ENCODE results near the gene SYTL1. TPM values are rescaled to one million over a fixed set of nuclear protein-coding genes. Genes with fewer than 3 reads are reported as not detected.

SYTL1 gene
- polyA plus RNA-seq, 1 of the 3 experiments (the other 2 are of a cell fraction), result 3.0 TPM

DNA sequence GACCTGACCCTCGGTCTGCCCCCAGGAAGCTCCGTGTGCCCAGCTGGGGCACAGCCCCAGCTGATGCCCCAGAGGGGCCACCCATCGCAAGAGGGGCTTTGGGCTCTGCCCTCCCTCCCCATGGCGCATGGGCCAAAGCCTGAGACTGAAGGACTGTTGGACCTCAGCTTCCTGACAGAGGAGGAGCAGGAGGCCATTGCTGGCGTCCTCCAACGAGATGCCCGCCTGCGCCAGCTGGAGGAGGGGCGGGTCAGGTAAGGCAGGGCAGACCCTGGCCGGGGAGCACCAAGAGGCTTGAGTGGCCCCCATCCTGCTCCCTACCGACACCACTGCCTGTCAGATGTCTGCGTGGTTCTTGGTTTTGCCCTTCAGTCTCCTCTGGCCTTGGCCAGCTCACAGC, 3.5 kb downstream of the SYTL1 start:
- TF ChIP-seq POLR2AphosphoS5 (IDR thresholded peaks at IDR 0.05; ENCODE audit: low read depth, low read length) (no peak), NRF1 (IDR thresholded peaks at IDR 0.05; ENCODE audit: low read depth, low read length) (no peak), GATA2 (CRISPR knock-in tag; IDR thresholded peaks at IDR 0.05) (no peak), FOSL2 (IDR thresholded peaks at IDR 0.05; ENCODE audit: borderline replicate concordance, low read depth) (no peak), RXRA (IDR thresholded peaks at IDR 0.05; ENCODE audit: borderline replicate concordance, low read depth) (no peak), RCOR1 (IDR thresholded peaks at IDR 0.05; ENCODE audit: low read length) (no peak), YY1 (IDR thresholded peaks at IDR 0.05; ENCODE audit: low read depth) (no peak), RAD21 (IDR thresholded peaks at IDR 0.05; ENCODE audit: low read length) (no peak), SMC3 (IDR thresholded peaks at IDR 0.05; ENCODE audit: low read depth, low read length) (no peak), CHD2 (IDR thresholded peaks at IDR 0.05; ENCODE audit: low read length, partially characterized antibody) (no peak), MEF2A (IDR thresholded peaks at IDR 0.05; ENCODE audit: borderline replicate concordance, low read depth) (no peak), NFIC (IDR thresholded peaks at IDR 0.05; ENCODE audit: borderline replicate concordance) (no peak), SIN3A (IDR thresholded peaks at IDR 0.05; ENCODE audit: borderline replicate concordance, low read depth, low read length) (no peak), EP300 (IDR thresholded peaks at IDR 0.05; ENCODE audit: borderline replicate concordance in 1 of 2, low read depth in 1 of 2, low read length in 1 of 2) (no peak), GABPA (IDR thresholded peaks at IDR 0.05; ENCODE audit: low read depth) (no peak), EZH2phosphoT487 (IDR thresholded peaks at IDR 0.05; ENCODE audit: borderline replicate concordance, low read depth) (no peak)
- TF ChIP-seq, protein P1, sequence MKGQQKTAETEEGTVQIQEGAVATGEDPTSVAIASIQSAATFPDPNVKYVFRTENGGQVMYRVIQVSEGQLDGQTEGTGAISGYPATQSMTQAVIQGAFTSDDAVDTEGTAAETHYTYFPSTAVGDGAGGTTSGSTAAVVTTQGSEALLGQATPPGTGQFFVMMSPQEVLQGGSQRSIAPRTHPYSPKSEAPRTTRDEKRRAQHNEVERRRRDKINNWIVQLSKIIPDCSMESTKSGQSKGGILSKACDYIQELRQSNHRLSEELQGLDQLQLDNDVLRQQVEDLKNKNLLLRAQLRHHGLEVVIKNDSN (IDR thresholded peaks at IDR 0.05; ENCODE audit: borderline replicate concordance, low read depth), result no peak
- TF ChIP-seq, protein P2, sequence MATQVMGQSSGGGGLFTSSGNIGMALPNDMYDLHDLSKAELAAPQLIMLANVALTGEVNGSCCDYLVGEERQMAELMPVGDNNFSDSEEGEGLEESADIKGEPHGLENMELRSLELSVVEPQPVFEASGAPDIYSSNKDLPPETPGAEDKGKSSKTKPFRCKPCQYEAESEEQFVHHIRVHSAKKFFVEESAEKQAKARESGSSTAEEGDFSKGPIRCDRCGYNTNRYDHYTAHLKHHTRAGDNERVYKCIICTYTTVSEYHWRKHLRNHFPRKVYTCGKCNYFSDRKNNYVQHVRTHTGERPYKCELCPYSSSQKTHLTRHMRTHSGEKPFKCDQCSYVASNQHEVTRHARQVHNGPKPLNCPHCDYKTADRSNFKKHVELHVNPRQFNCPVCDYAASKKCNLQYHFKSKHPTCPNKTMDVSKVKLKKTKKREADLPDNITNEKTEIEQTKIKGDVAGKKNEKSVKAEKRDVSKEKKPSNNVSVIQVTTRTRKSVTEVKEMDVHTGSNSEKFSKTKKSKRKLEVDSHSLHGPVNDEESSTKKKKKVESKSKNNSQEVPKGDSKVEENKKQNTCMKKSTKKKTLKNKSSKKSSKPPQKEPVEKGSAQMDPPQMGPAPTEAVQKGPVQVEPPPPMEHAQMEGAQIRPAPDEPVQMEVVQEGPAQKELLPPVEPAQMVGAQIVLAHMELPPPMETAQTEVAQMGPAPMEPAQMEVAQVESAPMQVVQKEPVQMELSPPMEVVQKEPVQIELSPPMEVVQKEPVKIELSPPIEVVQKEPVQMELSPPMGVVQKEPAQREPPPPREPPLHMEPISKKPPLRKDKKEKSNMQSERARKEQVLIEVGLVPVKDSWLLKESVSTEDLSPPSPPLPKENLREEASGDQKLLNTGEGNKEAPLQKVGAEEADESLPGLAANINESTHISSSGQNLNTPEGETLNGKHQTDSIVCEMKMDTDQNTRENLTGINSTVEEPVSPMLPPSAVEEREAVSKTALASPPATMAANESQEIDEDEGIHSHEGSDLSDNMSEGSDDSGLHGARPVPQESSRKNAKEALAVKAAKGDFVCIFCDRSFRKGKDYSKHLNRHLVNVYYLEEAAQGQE (IDR thresholded peaks at IDR 0.05; ENCODE audit: low read depth, low read length), result no peak
- TF ChIP-seq, protein P3, sequence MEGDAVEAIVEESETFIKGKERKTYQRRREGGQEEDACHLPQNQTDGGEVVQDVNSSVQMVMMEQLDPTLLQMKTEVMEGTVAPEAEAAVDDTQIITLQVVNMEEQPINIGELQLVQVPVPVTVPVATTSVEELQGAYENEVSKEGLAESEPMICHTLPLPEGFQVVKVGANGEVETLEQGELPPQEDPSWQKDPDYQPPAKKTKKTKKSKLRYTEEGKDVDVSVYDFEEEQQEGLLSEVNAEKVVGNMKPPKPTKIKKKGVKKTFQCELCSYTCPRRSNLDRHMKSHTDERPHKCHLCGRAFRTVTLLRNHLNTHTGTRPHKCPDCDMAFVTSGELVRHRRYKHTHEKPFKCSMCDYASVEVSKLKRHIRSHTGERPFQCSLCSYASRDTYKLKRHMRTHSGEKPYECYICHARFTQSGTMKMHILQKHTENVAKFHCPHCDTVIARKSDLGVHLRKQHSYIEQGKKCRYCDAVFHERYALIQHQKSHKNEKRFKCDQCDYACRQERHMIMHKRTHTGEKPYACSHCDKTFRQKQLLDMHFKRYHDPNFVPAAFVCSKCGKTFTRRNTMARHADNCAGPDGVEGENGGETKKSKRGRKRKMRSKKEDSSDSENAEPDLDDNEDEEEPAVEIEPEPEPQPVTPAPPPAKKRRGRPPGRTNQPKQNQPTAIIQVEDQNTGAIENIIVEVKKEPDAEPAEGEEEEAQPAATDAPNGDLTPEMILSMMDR (IDR thresholded peaks at IDR 0.05), result no peak
- TF ChIP-seq, protein P4, sequence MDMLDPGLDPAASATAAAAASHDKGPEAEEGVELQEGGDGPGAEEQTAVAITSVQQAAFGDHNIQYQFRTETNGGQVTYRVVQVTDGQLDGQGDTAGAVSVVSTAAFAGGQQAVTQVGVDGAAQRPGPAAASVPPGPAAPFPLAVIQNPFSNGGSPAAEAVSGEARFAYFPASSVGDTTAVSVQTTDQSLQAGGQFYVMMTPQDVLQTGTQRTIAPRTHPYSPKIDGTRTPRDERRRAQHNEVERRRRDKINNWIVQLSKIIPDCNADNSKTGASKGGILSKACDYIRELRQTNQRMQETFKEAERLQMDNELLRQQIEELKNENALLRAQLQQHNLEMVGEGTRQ (IDR thresholded peaks at IDR 0.05; ENCODE audit: borderline replicate concordance, low read depth, low read length), result no peak
- no peaks in the 10 kb centered on the region for H3K79me2 ChIP-seq (ENCODE audit: insufficient read depth)
- no peak overlapping the region for H3K4me3 ChIP-seq (ENCODE audit: low read depth in 2 of 2, low read length in 1 of 2)
- H4K20me1 ChIP-seq (ENCODE audit: insufficient read depth), result no peaks in the 10 kb centered on the region
- H3K27me3 ChIP-seq (ENCODE audit: insufficient read depth), result no peaks in the 10 kb centered on the region
- no peak overlapping the region for H3K9ac ChIP-seq
- H3K4me1 ChIP-seq (ENCODE audit: control insufficient read depth in 1 of 2, insufficient read depth in 2 of 2, low read depth in 1 of 2, low read length in 1 of 2), result peaks cover 8 to 9% of the 10 kb centered on the region in 2 experiments; a peak in 2 of 4 replicates
- no peak overlapping the region for H3K4me2 ChIP-seq
- H3K27ac ChIP-seq (ENCODE audit: low read depth in 2 of 2, low read length in 1 of 2), result no peak overlapping the region
- no peaks in the 10 kb centered on the region for H3K36me3 ChIP-seq (replicated peaks in 1 of 2; ENCODE audit: control insufficient read depth in 1 of 2, insufficient read depth in 2 of 2, low read length in 1 of 2)
- ChIA-PET CTCF (interaction anchor here (1.2 to 4.7 kb wide), 5 partner anchors 12 to 259 kb away, joined by 4 to 40 read pairs (median 8); partner anchors contain the start of genes AHDC1 and MAP3K6), POLR2A (interaction anchor here (0.7 kb wide), 1 partner anchor 32 kb away, joined by 3 read pairs; no protein-coding TSS in a partner anchor)
- no peak overlapping the region for H2AFZ ChIP-seq (ENCODE audit: low read depth)
- H3F3A ChIP-seq (replicated peaks; ENCODE audit: insufficient read depth), result no peaks in the 10 kb centered on the region
- no peak for DNase-seq
- WGBS (ENCODE audit: low lambda C conversion rate), result 100% methylated on average over 5 of the region's 12 CpGs
- H3K9me3 ChIP-seq, result no peaks in the 10 kb centered on the region
- no peaks in the 10 kb centered on the region for H3K9me2 ChIP-seq
